ENCODE measurements around the gene ARID4A.

The ARID4A gene

GRCh38 chr14:58395562-58395811, 97.1 kb downstream of the ARID4A start:
- H3K27ac Mint-ChIP-seq: peak overlapping the region; percentile 57 to 97 (median 82)
- H3K9me3 Mint-ChIP-seq: no peaks in the 10 kb centered on the region
- H3K27me3 Mint-ChIP-seq (ENCODE audit: low read depth): no peaks in the 10 kb centered on the region
- H3K36me3 Mint-ChIP-seq (ENCODE audit: low read depth): no peaks in the 10 kb centered on the region
- peaks cover 4% of the 10 kb centered on the region for H3K4me1 Mint-ChIP-seq
- peak overlapping the region; percentile 76 to 88 (median 84) for H3K4me3 Mint-ChIP-seq
- TF ChIP-seq CTCF (IDR thresholded peaks at IDR 0.05; ENCODE audit: unreplicated experiment in 3 of 3): no peak

GRCh38 chr14:58395812-58396788, 97.7 kb downstream of the ARID4A start, which contains the start of gene TOMM20L:
TSS of gene TOMM20L (plus strand) at chr14:58395930. CDS start at chr14:58395958, 28 bp downstream.
- Mint-ChIP-seq H3K9me3 (no peaks in the 10 kb centered on the region), H3K4me1 (peaks cover 4% of the 10 kb centered on the region), H3K27me3 (ENCODE audit: low read depth) (no peaks in the 10 kb centered on the region)

GRCh38 chr14:58397156-58397555, 98.8 kb downstream of the ARID4A start:
- TF ChIP-seq CTCF (IDR thresholded peaks at IDR 0.05; ENCODE audit: unreplicated experiment in 3 of 3): no peak
- Mint-ChIP-seq H3K36me3 (ENCODE audit: low read depth) (peaks cover 3% of the 10 kb centered on the region), H3K27me3 (ENCODE audit: low read depth) (no peaks in the 10 kb centered on the region), H3K9me3 (no peaks in the 10 kb centered on the region), H3K27ac (no peak overlapping the region), H3K4me1 (peaks cover 4% of the 10 kb centered on the region), H3K4me3 (peak overlapping the region in 2 of 3 experiments; percentile 55 to 63)

More at GRCh38 chr14:58395812-58396788, 97.7 kb downstream of the ARID4A start, which contains the start of gene TOMM20L:
- TF ChIP-seq CTCF (IDR thresholded peaks at IDR 0.05; ENCODE audit: unreplicated experiment in 3 of 3): peak; percentile 91 to 97 (median 92)
- peak within 1 kb of the TSS; percentile 76 to 88 (median 84) for H3K4me3 Mint-ChIP-seq
- H3K27ac Mint-ChIP-seq: peak within 1 kb of the TSS; percentile 57 to 97 (median 85)
- H3K36me3 Mint-ChIP-seq (ENCODE audit: low read depth): no peaks in the 10 kb centered on the region

GRCh38 chr14:58398495-58398894, 100.1 kb downstream of the ARID4A start:
- Mint-ChIP-seq H3K27ac (no peak overlapping the region), H3K27me3 (ENCODE audit: low read depth) (no peaks in the 10 kb centered on the region), H3K36me3 (ENCODE audit: low read depth) (peaks cover 3% of the 10 kb centered on the region), H3K9me3 (no peaks in the 10 kb centered on the region), H3K4me1 (peaks cover 4% of the 10 kb centered on the region), H3K4me3 (no peak overlapping the region)
- TF ChIP-seq CTCF (IDR thresholded peaks at IDR 0.05; ENCODE audit: unreplicated experiment in 3 of 3): no peak

GRCh38 chr14:58398895-58399294, 100.5 kb downstream of the ARID4A start:
- H3K27ac Mint-ChIP-seq: no peak overlapping the region
- no peaks in the 10 kb centered on the region for H3K27me3 Mint-ChIP-seq (ENCODE audit: low read depth)
- peaks cover 3% of the 10 kb centered on the region for H3K36me3 Mint-ChIP-seq (ENCODE audit: low read depth)
- H3K4me3 Mint-ChIP-seq: no peak overlapping the region
- TF ChIP-seq CTCF (IDR thresholded peaks at IDR 0.05; ENCODE audit: unreplicated experiment in 3 of 3): no peak
- peaks cover 4% of the 10 kb centered on the region for H3K4me1 Mint-ChIP-seq
- H3K9me3 Mint-ChIP-seq: no peaks in the 10 kb centered on the region
